ENCODE measurements around the gene SNX24. TPM values are rescaled to one million over a fixed set of nuclear protein-coding genes. Genes with fewer than 3 reads are reported as not detected.
"Not testable (repeated sequence)": the region's sequence is repeated elsewhere in the genome, so short reads cannot be mapped to it uniquely, and the experiment has no call there.

The SNX24 gene, protein sequence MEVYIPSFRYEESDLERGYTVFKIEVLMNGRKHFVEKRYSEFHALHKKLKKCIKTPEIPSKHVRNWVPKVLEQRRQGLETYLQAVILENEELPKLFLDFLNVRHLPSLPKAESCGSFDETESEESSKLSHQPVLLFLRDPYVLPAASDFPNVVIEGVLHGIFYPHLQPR
- 10 to 100 TPM; 11.4 to 15.6 (median 12.8) TPM for polyA plus RNA-seq (ENCODE audit: insufficient read length in 10 of 10)
- long read RNA-seq, donor 1, partial matches to known transcripts = 29 of 30 reads
- long read RNA-seq, donor 1, other reads (novel, unspliced or antisense) = 0 of 30 reads
- long read RNA-seq, donor 2, partial matches to known transcripts = 6 of 10 reads
- long read RNA-seq, donor 2, other reads (novel, unspliced or antisense) = 0 of 10 reads
- long read RNA-seq, donor 3 = 0 reads
- long read RNA-seq, donor 4, partial matches to known transcripts = 17 of 57 reads
- long read RNA-seq, donor 4, other reads (novel, unspliced or antisense) = 38 of 57 reads
- long read RNA-seq, donor 5, partial matches to known transcripts = 26 of 81 reads
- long read RNA-seq, donor 5, other reads (novel, unspliced or antisense) = 48 of 81 reads
- long read RNA-seq, donor 6, partial matches to known transcripts = 0 of 8 reads
- long read RNA-seq, donor 6, other reads (novel, unspliced or antisense) = 0 of 8 reads
- long read RNA-seq, donor 7, partial matches to known transcripts = 0 of 2 reads
- long read RNA-seq, donor 7, other reads (novel, unspliced or antisense) = 0 of 2 reads
- long read RNA-seq, donor 8, partial matches to known transcripts = 0 of 1 reads
- long read RNA-seq, donor 8, other reads (novel, unspliced or antisense) = 0 of 1 reads
- long read RNA-seq, donor 9, partial matches to known transcripts = 0 of 1 reads
- long read RNA-seq, donor 9, other reads (novel, unspliced or antisense) = 0 of 1 reads

DNA sequence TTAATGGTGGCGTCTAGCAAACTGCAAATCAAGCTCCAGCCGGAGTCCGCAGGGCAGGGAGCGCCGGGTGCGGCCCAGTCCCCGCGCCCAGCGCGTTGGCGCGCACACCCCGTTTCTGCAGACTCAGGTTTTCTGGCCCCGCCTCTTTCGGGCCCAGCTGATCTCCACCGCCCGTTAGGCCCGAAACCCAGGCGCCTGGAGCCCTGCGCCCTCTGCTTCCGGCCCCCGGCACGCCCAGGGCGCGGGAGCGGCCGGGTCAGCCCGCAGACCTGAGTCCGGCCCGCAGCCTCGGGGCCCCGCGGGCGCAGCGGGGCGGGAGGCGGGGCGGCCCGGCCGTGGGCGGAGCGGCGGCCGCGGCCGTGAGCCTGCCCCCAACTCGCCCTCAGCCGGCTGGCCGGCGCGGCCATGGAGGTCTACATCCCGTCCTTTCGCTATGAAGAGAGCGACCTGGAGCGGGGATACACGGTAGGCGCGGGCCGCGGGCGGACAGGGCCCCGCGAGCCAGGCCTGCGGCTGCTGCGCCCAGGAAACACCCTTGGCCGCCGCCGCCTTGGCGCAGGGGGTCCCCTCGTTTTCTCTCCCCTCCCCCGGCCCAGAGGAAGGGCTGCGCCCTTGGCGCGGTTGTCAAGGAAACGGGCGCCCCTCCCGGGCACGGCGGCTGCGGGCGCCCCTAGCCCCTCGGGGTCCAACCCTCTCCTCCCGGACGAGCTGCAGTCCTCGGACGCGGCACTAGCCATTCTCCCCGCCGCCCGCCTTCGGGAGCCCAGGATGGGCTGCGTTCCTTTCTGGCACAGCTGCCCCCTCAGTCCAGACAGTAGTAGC is at the start of gene SNX24:
Gene SNX24, plus strand, starts transcription at position 385 of the 822 bp plus-strand sequence. Its CDS starts 21 bp downstream, at position 406.
- DNase-seq = peak; percentile 64 to 93 (median 83)

DNA sequence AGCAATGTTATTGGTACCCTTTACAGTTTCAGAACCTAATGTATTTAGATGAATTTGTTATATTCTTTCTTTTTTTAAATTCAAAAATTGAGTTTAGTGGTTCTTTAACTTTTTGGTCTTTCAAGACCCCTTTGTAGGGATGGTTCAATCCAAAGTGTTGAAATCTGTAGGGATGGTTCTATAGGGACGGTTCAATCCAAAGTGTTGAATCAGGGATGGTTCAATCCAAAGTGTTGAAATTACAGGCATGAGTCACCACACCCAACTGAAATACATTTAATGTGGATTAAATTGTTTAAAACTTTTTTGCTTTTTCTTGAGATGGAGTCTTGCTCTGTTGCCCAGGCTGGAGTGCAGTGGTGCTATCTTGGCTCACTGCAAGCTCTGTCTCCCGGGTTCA is 39.9 kb upstream of the SNX24 start:
- DNase-seq = peak in 1 of 3 donors; percentile 3

DNA sequence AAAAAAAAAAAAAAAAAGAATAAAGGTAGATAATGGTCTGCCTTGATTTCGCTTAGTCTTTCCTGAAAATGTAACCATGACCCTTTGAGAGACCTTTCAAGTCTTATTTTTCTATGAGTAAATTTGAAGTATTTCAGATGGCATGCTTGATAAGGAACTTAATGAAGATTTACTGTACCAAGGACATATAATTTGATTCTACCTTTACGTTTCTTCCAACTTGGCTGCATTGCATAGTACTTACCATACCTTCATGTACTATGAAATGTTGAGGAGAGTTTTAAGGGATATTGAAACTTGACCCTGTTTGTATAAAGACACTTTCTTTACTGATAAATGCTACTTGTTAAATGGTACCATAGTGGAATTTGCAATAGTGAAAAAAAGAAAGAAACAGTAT is 35.0 kb upstream of the SNX24 start:
- DNase-seq = no peak

DNA sequence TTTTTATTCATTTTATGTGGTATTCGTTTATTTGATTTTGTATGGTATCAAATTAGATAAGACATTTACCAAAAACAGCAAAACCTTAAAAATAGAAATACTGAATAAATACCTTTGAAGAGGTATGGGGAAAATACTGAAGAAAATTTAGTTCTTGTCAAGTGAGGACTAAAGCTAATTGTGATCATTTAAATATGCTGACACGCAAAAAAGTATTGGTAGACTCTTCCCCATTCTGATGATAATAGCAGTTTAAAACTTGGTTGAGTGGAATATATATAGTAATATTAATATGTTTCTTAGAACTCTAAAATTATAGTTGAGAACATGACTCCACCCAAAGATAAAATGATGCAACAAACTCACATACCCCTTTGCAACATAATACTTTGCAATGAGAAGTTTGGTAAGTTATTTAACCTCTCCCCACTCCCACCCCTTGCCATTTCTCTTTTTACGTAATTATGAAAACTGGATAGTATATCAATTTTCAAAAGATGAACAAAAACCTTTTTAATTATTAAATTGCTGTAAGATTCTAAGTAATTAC is 30.1 kb upstream of the SNX24 start:
- no peak for DNase-seq

DNA sequence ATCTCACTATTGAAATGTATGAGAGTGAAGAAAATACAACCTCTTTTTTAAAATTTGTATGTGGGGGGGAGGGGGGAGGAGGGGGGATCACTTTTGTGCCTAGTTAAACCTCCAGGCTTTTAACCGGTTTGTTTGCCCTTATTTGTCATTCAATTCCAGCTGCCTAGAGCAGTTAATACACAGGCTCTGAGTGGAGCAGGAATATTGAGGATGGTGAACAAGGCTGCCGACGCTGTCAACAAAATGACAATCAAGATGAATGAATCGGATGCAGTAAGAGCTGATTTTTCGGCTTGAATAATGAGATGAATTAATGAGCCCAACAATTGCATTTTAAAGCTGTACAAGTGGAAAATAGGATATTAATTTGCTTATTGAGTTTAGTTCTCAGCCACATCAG is 28.7 kb upstream of the SNX24 start:
- DNase-seq = no peak

DNA sequence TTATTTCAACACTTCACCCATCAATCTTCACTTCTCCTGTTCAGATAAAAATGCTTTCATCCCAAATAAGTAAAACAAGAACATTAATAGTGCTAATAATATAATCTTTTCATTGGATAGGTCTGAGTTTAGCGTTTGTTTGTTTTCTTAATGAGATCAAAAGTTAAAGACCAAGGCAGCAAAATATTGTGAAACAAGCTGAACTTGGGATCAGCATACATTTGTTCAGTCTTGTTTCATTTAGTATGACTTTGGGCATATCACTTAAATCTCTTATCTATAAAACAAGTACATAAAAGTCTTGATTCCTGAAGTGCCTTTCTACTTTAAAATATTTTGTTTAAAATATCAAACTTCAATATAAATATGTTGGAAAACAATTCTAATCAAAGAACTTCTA is 13.4 kb upstream of the SNX24 start:
- DNase-seq = no peak

DNA sequence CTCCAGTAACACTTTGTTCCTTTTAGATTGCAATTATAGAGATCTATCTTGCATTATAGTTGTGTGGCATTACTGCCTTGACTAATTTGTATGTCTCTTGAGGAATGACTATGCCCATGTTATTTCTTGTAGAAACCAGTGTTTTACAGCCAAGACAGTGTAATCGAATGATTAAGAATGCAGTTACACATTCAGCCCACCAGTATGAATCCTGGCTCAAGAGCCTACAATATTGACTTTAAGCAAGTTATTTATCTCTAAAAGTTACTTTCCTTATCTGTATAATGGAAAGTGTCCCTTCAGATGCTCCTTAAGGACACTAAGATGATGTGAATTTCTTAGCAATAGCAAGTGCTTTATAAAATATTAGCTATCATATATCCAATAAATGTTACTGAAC is 9.7 kb upstream of the SNX24 start:
- DNase-seq = no peak

DNA sequence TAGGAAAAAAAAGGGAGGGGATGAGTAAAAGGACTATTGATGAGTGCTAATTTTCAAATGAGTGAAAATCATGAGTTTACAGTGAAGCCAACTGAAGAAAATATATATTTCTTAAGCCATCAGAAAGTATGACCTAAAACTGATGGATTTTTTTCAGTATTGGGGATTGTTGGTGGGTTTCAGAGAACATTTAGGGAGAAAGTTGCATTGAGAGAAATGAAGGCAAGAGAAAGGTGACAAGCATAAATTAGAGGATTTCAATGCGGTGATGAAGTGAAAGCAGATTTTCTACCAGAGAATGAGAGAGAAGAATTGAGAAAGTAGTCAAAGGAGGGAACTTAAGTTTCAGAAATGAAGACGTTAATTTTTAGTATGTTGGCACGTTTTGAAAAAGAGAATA is 8.5 kb upstream of the SNX24 start:
- DNase-seq = no peak

DNA sequence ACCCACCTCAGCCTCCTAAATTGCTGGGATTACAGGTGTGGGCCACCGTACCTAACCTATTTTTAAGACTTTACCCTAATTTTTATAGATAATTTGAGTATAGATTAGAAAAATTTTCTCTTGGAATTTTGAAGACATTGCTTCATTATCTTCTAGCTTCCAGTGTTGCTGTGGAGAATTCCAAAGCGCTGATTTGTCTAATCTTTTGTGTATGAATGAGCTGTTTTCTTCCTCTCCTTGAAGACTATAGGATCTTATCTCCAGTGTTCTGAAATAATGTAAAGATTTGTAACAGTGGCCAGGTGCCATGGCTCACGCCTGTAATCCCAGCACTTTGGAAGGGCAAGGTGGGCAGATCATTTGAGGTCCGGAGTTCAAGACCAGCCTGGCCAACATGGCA is 5.7 kb upstream of the SNX24 start:
- DNase-seq = no peak

DNA sequence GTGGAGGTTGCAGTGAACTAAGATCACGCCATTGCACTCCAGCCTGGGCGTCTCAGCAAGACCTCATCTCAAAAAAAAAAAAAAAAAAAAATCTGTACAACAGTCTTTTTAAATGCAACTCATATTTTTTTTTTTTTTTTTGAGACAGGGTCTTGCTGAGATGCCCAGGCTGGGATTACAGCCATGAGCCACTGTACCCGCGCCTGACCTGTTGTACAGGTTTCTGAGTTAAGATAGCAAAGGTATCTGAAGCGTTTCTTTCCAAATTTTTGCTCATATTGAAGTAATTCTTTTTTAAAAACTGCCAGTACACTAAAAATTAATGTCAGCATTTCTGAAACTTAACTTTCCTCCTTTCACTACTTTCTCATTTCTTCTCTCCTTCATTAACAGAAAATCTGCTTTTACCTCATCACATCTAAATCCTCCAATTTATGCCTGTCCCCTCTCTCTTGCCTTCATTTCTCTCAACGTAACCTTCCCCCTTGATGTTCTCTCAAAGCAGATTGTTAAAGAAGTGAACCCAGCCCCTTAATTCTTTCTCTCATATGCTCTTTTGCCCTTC is 3.3 kb upstream of the SNX24 start:
- DNase-seq = no peak

DNA sequence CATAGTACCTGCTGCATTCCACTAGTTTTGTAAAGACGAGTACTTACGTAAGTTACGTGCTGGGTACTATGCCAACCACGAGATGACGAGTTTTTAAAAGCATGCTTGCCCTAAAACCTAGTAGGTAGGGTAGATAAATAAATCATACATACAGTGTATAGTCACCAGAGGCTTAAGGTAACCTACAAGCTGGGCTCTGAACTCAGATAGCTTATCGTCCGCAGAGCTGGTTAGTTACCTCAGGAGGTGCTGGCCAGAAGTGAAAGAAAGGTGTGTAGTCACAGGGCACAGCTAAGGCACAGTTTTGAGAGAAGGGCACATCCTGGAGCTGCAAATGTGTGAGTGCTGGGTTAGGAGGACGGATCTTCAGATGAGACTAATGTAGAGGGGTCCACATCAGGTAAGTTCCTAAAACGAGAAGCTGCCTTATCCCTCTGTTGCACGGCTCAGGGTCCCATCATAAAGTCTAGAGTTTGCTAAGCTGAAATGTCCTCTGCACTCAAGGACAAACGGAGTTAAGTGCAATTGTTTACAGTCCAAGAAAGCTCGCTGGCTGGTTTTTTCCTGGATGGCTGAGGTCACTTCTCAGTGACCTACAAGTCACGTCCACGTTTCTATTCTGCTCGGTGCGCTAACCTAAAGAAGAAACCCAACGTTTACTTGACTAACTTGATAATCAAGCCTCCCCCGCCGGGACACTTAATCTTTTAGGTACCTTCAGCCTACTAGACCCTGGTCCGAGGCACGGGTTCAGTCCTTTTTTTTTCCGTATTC is 1.1 kb upstream of the SNX24 start:
- DNase-seq = peak in 1 of 3 donors; percentile 6

DNA sequence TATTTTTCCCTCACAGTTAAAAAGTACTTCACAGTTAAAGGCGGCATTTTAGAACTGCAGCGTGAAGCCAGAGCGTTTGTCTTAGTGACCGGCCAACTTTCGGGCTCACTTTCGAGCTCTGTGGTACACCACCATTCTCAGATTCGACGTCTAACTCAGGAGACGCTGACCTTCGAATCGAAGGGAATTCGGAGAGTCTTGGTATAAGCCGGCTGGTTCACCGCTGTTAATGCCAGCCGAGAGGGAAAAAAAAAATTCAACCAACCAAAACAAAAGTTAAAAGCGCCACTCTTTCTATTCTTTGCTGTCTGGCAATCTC is 544 bp upstream of the SNX24 start:
- DNase-seq = no peak

DNA sequence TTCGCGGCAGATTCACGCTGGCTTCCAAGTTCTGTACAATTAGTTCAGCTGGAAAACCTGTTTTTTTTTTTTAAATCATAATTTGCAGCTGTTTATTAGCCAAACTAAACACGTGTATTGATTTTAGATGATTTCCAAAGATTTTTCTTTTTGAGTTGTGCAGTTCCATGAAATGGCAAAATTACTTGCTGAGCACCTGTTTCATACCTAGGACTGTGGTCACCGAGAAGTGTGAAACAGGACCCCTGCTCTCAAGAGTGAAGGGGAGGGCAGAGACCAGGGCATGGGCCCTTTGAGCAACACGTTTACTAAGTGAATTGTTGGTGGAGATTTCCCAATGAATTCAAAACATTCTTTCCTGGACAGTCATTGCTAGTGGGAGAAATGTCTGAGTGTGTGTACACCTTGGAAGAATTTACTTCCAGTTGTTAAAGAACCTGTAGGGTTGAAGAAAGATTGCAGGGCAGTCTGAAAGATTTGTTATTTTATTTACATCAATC is 688 bp downstream of the SNX24 start:
- peak in 1 of 3 donors; percentile 41 for DNase-seq

DNA sequence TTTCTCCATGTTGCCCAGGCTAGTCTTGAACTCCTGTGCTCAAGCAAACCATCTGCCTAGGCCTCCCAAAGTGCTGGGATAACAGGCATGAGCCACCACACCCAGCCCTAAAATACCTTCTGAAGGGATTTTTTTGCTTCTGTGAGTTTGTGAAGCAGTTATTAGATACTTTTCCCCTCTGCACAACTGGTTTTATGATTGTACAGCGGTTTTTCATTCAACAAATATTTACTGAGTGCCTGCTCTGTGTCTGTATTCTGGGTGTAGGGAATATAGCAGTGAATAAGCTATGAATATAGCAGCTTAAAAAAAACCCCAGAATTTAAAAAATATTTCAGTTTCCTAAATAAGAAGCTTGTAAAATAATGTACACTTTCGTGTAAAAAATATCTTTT is 2.3 kb downstream of the SNX24 start:
- no peak for DNase-seq

DNA sequence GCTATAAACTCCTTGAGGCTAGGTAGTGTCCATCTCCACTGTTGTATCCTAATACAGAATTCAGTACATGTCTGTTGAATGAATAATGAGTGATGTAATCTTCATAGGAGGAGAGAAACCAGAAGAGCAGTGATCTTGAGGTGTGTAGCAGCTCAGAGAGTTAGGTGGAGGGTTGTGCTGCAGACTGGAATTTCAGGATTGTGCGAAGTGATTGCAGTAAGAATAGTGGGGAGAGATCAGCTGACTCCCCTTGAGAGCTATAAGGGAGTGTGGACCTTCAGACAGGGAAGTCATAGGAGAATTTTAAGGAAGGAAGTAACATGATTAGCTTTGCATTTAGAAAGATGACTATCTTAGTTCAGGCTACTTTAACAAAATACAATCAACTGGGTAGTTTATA is 4.4 kb downstream of the SNX24 start:
- peak in 1 of 3 donors; percentile 15 for DNase-seq

DNA sequence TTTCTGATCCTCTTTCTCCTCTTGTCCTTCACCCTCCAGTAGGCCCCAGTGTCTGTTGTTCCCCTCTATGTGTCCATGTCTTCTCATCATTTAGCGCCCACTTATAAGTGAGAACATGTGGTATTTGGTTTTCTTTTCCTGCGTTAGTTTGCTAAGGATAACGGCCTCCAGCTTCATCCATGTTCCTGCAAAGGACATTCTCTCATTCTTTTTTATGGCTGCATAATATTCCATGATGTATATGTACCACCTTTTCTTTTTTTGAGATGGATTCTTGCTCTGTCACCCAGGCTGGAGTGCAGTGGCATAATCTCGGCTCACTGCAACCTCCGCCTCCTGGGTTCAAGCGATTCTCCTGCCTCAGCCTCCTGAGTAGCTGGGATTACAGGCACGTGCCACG is 12.1 kb downstream of the SNX24 start:
- not testable (repeated sequence) for DNase-seq

DNA sequence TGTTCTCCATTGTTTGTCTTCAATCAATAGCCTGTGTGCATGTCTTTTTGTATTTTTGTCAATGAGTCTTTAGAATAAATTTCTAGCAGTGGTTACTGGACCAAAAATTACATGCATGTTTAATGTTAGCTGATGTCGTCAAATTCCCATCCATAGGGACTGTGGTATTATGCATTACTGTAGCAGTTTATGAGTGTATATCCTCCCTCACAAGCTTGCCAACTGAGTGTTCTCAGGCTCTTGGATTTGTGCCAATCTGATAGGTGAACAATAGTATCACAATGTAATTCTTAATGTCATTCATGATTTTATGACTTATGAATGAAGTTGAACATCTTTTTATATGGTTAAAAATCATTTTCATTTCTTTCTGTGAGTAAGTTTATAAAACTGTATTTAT is 13.0 kb downstream of the SNX24 start:
- DNase-seq = no peak

DNA sequence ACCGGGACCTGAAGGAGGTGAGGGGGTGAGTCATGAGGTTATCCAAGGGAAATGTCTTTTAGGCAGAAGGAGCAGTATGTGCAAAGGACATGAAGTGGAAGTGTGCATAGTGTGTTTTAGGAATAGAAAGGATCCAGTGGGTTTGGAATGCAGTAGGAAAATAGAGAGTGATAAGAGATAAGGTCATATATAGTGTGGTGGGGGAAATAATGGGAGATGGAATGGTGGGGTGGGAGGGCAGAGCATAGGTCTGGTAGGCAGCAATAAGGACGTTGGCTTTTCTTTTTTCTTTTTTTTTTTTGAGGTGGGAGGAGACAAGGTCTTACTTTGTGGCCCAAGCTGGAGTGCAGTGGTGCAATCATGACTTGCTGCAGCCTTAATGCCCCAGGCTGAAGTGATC is 17.8 kb downstream of the SNX24 start:
- no peak for DNase-seq

DNA sequence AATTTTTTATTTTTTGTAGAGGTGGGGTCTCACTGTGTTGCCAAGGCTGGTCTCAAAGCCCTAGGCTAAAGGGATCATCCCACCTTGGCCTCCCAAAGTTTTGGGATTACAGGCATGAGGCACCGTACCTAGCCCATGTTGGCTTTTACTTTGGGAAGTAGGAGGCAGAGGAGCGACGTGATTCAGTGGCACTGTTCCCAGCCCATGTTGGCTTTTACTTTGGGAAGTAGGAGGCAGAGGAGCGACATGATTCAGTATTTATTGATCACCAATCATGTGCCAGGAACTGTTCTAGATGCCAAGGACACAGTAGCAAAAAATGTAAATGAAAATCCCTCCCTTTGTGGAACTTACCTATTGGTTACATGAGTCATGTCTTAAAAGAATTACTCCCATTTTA is 18.3 kb downstream of the SNX24 start:
- DNase-seq = no peak

DNA sequence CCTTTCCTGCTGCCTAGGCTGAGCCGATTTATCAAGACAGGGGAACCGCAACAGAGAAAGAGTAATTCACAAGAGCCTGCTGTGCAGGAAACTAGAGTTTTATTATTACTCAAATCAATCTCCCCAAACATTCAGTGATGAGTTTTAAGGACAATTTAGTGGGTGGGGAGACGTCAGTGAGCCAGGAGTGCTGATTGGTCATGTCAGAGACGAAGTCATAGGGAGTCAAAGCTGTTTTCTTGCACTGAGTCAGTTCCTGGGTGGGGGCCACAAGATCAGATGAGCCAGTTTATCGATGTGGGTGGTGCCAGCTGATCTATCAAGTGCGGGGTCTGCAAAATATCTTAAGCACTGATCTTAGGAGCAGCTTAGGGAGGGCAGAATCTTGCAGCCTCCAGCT is 19.0 kb downstream of the SNX24 start:
- DNase-seq = no peak

Measured in muscle of back (tissue), 13 donors.